HG02970 (cell line): ENCODE data around the gene RPL7A.
A peak's percentile ranks its signal among the peaks of the same experiment; 100 is the strongest.
"Not testable (repeated sequence)": the region's sequence is repeated elsewhere in the genome, so short reads cannot be mapped to it uniquely, and the experiment has no call there.

Experiments
- ATAC-seq: cut with Tn5 transposase; IDR thresholded peaks from one replicate; pipeline ENCODE4 v1.9.1; 2021; ENCODE audit warnings: mild to moderate bottlenecking, moderate library complexity, moderate number of reproducible peaks; ENCODE audit not compliant: unreplicated experiment, low FRiP score

Gene RPL7A

GRCh38 chr9:133347985-133348717 is at the start of gene RPL7A, which contains the start of gene MED22:
Gene RPL7A, plus strand, starts transcription at chr9:133348218. Its CDS starts 26 bp downstream, at chr9:133348244.
Gene MED22, minus strand, starts transcription at chr9:133348131. Its CDS starts 1,469 bp downstream, at chr9:133346662.
- ATAC-seq = peak; percentile 83

- ATAC-seq = not testable (repeated sequence)
Measured at GRCh38 chr9:133299996-133300395, 48.0 kb upstream of the RPL7A start.

GRCh38 chr9:133301253-133302230 is 46.5 kb upstream of the RPL7A start:
- ATAC-seq = no peak

- no peak for ATAC-seq
Measured at GRCh38 chr9:133303266-133304157, 44.5 kb upstream of the RPL7A start.

GRCh38 chr9:133304158-133304470 is 43.9 kb upstream of the RPL7A start:
- no peak for ATAC-seq

GRCh38 chr9:133304477-133305377 is 43.3 kb upstream of the RPL7A start:
- no peak for ATAC-seq

GRCh38 chr9:133305731-133306130 is 42.3 kb upstream of the RPL7A start:
- ATAC-seq = no peak

- ATAC-seq = no peak
Measured at GRCh38 chr9:133306242-133307204, 41.5 kb upstream of the RPL7A start.

GRCh38 chr9:133307301-133307700 is 40.7 kb upstream of the RPL7A start:
- ATAC-seq = no peak

- no peak for ATAC-seq
Measured at GRCh38 chr9:133309608-133310007, 38.4 kb upstream of the RPL7A start.

GRCh38 chr9:133315997-133316396 is 32.0 kb upstream of the RPL7A start:
- no peak for ATAC-seq

- ATAC-seq = not testable (repeated sequence)
Measured at GRCh38 chr9:133317551-133317950, 30.5 kb upstream of the RPL7A start.

- ATAC-seq = no peak
Measured at GRCh38 chr9:133320421-133320881, 27.6 kb upstream of the RPL7A start.

GRCh38 chr9:133321411-133321935 is 26.5 kb upstream of the RPL7A start:
- ATAC-seq = no peak

GRCh38 chr9:133322701-133323100 is 25.3 kb upstream of the RPL7A start:
- ATAC-seq = no peak

- no peak for ATAC-seq
Measured at GRCh38 chr9:133323211-133323610, 24.8 kb upstream of the RPL7A start.

- ATAC-seq = no peak
Measured at GRCh38 chr9:133323991-133324703, 23.9 kb upstream of the RPL7A start.
